ENCODE results near the gene GHR. TPM values are rescaled to one million over a fixed set of nuclear protein-coding genes. Genes with fewer than 3 reads are reported as not detected.

The GHR gene
- total and polyA plus RNA-seq, 3 donors from 2014 or later: 3.3 to 4.7 (median 3.7) TPM

DNA sequence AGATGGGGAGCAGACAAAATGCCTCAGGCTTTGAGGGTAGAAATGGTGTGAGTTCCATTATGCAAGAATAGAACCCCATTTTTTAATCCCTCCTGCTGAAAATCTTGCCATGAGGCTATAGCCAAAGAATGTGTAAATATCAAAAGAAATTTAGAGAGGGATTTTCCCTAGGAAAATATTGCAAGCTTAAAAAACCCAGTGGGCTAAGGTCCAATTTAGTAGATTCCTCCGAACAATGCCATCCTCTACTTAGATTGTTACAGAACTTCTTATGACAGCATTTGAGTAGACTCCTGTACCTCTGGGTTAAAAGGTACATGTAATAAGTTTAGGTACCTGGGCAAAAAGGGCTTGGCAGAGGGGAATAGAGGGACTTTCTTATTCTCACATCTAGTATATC, 138.4 kb downstream of the GHR start:
- H3K27me3 ChIP-seq: no peaks in the 10 kb centered on the region
- H3K9me3 ChIP-seq: no peaks in the 10 kb centered on the region
- intact Hi-C loops (cut with DNase I; ENCODE audit: low total_unique reads): no loop called here
- H3K27ac ChIP-seq: no peak overlapping the region
- H3K4me3 ChIP-seq: no peak overlapping the region
- no peak for TF ChIP-seq POLR2A (IDR thresholded peaks at IDR 0.05)
- TF ChIP-seq, protein P1, sequence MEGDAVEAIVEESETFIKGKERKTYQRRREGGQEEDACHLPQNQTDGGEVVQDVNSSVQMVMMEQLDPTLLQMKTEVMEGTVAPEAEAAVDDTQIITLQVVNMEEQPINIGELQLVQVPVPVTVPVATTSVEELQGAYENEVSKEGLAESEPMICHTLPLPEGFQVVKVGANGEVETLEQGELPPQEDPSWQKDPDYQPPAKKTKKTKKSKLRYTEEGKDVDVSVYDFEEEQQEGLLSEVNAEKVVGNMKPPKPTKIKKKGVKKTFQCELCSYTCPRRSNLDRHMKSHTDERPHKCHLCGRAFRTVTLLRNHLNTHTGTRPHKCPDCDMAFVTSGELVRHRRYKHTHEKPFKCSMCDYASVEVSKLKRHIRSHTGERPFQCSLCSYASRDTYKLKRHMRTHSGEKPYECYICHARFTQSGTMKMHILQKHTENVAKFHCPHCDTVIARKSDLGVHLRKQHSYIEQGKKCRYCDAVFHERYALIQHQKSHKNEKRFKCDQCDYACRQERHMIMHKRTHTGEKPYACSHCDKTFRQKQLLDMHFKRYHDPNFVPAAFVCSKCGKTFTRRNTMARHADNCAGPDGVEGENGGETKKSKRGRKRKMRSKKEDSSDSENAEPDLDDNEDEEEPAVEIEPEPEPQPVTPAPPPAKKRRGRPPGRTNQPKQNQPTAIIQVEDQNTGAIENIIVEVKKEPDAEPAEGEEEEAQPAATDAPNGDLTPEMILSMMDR (IDR thresholded peaks at IDR 0.05): no peak
- no peaks in the 10 kb centered on the region for H3K36me3 ChIP-seq (ENCODE audit: low read depth, missing control alignments)
- DNase-seq: no peak
- H3K4me1 ChIP-seq: peaks cover 9% of the 10 kb centered on the region
- WGBS, 2 donors: 74 to 78% methylated on average over 1 of the region's 1 CpG

DNA sequence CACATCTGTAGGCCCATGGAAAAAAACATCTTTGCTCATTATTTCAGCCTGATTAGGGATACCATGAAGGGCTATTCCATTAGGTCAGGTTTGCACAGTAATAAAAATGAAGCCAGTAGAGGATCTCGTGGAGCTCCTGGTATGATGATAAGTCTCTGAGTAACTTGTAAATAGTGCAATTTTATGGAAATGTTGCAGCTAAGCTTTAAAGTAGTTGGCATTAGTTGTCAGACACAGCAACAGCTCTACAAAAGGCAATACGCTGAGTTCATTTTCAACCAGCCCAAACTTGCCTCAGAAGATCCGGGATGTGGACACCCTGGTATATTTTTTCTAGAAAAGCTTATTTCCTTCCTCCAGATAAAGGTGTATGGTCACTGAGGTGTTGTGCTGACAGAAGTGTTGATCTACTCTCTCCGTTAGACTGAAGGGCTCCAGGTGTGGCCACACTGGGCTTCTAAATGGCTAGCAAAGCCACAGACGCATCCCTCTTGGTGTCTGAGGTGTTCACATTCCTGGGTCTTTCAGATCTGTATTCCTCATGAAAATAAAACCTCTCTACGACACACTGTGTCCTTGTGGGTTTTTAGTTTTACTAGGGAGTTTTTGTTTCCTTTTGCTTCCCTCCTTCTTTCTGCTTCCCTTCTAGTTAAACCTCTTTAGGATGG, 141.6 kb downstream of the GHR start:
- Histone ChIP-seq H3K27ac (no peak overlapping the region), H3K27me3 (no peaks in the 10 kb centered on the region), H3K4me3 (no peak overlapping the region), H3K4me1 (peaks cover 9% of the 10 kb centered on the region), H3K36me3 (ENCODE audit: low read depth, missing control alignments) (no peaks in the 10 kb centered on the region), H3K9me3 (no peaks in the 10 kb centered on the region)
- 76 to 89% methylated on average over 6 of the region's 6 CpGs for WGBS, 2 donors
- TF ChIP-seq POLR2A (IDR thresholded peaks at IDR 0.05): no peak
- TF ChIP-seq, protein P1 (IDR thresholded peaks at IDR 0.05): no peak
- intact Hi-C loops (cut with DNase I; ENCODE audit: low total_unique reads): no loop called here
- no peak for DNase-seq

DNA sequence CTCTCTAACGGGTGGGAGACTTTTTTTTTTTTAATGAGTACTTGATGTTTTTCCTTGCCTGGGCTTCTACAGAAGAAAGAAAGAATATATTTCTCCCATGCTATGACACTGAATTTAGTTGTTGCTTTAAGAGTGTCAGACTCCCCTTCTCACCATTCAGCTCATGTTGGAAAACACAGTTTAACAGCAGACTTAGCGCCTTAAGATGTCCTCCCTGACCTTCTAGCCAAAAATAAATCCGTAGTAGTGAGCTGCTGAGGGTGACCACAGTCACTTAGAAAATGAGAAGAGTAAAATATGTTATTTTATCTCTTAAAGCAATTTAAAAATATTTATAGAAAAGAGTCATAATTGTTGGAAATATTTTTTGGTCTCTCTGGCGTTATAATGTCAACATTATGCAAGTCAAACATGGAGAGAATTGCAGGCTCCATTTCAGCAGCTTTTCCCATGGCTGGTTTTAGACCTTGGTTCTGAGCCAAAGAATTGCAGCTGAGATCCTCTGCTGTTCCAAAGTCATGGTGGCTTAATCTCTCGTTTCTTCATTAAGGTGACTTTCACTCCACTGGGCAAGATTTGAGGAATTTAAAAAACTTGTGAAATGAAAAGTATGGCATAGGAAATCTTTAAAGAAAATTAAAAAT, 143.5 kb downstream of the GHR start:
- intact Hi-C loops (cut with DNase I; ENCODE audit: low total_unique reads): no loop called here
- no peaks in the 10 kb centered on the region for H3K36me3 ChIP-seq (ENCODE audit: low read depth, missing control alignments)
- TF ChIP-seq POLR2A (IDR thresholded peaks at IDR 0.05): no peak
- TF ChIP-seq, protein P1 (IDR thresholded peaks at IDR 0.05): no peak
- H3K27ac ChIP-seq: peak overlapping the region; percentile 26 to 32
- H3K4me3 ChIP-seq: no peak overlapping the region
- no peaks in the 10 kb centered on the region for H3K9me3 ChIP-seq
- 46 to 50% methylated on average over 5 of the region's 5 CpGs for WGBS, 2 donors
- no peak for DNase-seq
- H3K27me3 ChIP-seq: no peaks in the 10 kb centered on the region
- peaks cover 9% of the 10 kb centered on the region for H3K4me1 ChIP-seq

DNA sequence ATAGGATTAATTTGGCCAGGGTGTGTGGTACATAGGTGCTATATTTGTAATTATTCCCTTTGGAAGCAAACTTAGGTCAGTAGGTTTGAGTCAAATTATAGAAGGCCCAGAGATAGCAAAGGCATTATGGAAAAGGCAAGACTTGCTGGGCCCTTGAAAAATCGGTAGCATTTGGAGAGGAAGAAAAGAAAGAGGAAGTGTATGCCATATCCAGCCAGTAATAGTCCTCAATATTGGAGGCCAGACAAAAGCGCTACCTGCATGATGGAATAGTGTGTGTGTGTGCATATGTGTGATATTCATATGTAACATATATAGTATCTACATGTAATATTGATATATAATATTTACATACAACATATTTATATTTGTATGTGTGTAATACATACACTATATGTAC, 146.1 kb downstream of the GHR start:
- Histone ChIP-seq H3K9me3 (no peaks in the 10 kb centered on the region), H3K27ac (no peak overlapping the region), H3K4me1 (peaks cover 9% of the 10 kb centered on the region), H3K27me3 (no peaks in the 10 kb centered on the region), H3K4me3 (no peak overlapping the region), H3K36me3 (ENCODE audit: low read depth, missing control alignments) (no peaks in the 10 kb centered on the region)
- 89 to 92% methylated on average over 2 of the region's 2 CpGs for WGBS, 2 donors
- intact Hi-C loops (cut with DNase I; ENCODE audit: low total_unique reads): no loop called here
- DNase-seq: no peak
- TF ChIP-seq, protein P1 (IDR thresholded peaks at IDR 0.05): no peak
